MM.1S (cell line): Measurements from ENCODE around the gene UXS1.

ENCODE experiments used
- DNase-seq: peaks from one replicate; pipeline ENCODE4 v3.0.0-alpha.2; 2015
- H2AFZ ChIP-seq: fragments of 300-600 bp; sonication (generic); 2 replicates; pipeline ENCODE4 v1.6.0; 2016; ENCODE audit warnings: antibody characterized with exemption, low read length
- H3F3A ChIP-seq: fragments of 300-600 bp; sonication (generic); 2 replicates; pipeline ENCODE4 v1.6.1; 2016; ENCODE audit warnings: mild to moderate bottlenecking, antibody characterized with exemption, low read length, moderate library complexity, mixed read lengths; ENCODE audit not compliant: insufficient read depth
- H3K27ac ChIP-seq: fragments of 300-600 bp; sonication (generic); 2 replicates; pipeline ENCODE4 v1.5.1; 2016; ENCODE audit warnings: mild to moderate bottlenecking, low read length
- H3K27me3 ChIP-seq: fragments of 300-600 bp; sonication (generic); replicated peaks from 2 replicates; pipeline ENCODE4 v1.6.0; 2016; ENCODE audit warnings: low read length; ENCODE audit not compliant: insufficient read depth
- H3K36me3 ChIP-seq: fragments of 300-600 bp; sonication (generic); replicated peaks from 2 replicates; pipeline ENCODE4 v1.6.1; 2016; ENCODE audit warnings: mild to moderate bottlenecking, low read length, mixed read lengths; ENCODE audit not compliant: insufficient read depth
- H3K4me1 ChIP-seq: fragments of 300-600 bp; sonication (generic); 2 replicates; pipeline ENCODE4 v1.6.1; 2016; ENCODE audit warnings: low read length, mixed read lengths
- H3K4me2 ChIP-seq: fragments of 300-600 bp; sonication (generic); 2 replicates; pipeline ENCODE4 v1.6.0; 2016; ENCODE audit warnings: low read depth, low read length
- H3K4me3 ChIP-seq: fragments of 300-600 bp; sonication (generic); 2 replicates; pipeline ENCODE4 v1.5.1; 2016; ENCODE audit warnings: low read length, mixed read lengths
- H3K79me2 ChIP-seq: fragments of 300-600 bp; sonication (generic); 2 replicates; pipeline ENCODE4 v1.6.1; 2016; ENCODE audit warnings: mixed run types, low read length, mixed read lengths
- H3K9ac ChIP-seq: fragments of 300-600 bp; sonication (generic); 2 replicates; pipeline ENCODE4 v1.6.1; 2016; ENCODE audit warnings: low read length, mixed read lengths
- H3K9me2 ChIP-seq: fragments of 300-600 bp; sonication (generic); replicated peaks from 2 replicates; pipeline ENCODE4 v1.6.1; 2016; ENCODE audit warnings: mild to moderate bottlenecking, low read length, mixed read lengths; ENCODE audit not compliant: insufficient read depth
- H3K9me3 ChIP-seq: fragments of 300-600 bp; sonication (generic); replicated peaks from 2 replicates; pipeline ENCODE4 v1.6.1; 2016; ENCODE audit warnings: mild to moderate bottlenecking, low read length, mixed read lengths; ENCODE audit not compliant: insufficient read depth
- H4K20me1 ChIP-seq: fragments of 300-600 bp; sonication (generic); 2 replicates; pipeline ENCODE4 v1.6.1; 2016; ENCODE audit warnings: mild to moderate bottlenecking, low read length, moderate library complexity, mixed read lengths; ENCODE audit not compliant: insufficient read depth
- EZH2 ChIP-seq: fragments of 300-600 bp; sonication (generic); optimal IDR thresholded peaks from 2 replicates; pipeline ENCODE3; 2017; ENCODE audit warnings: low read depth, mild to moderate bottlenecking, antibody characterized with exemption, low read length, mixed read lengths
- EZH2phosphoT487 ChIP-seq: fragments of 300-600 bp; sonication (generic); IDR thresholded peaks from 2 replicates; pipeline ENCODE4 v1.6.1; 2018; ENCODE audit warnings: antibody characterized with exemption, low read length
- TF ChIP-seq, protein P1 (sequence below): fragments of 300-600 bp; sonication (generic); IDR thresholded peaks from 2 replicates; pipeline ENCODE4 v1.5.1; 2016; ENCODE audit warnings: antibody characterized with exemption, low read length, mixed read lengths

The UXS1 gene

DNA sequence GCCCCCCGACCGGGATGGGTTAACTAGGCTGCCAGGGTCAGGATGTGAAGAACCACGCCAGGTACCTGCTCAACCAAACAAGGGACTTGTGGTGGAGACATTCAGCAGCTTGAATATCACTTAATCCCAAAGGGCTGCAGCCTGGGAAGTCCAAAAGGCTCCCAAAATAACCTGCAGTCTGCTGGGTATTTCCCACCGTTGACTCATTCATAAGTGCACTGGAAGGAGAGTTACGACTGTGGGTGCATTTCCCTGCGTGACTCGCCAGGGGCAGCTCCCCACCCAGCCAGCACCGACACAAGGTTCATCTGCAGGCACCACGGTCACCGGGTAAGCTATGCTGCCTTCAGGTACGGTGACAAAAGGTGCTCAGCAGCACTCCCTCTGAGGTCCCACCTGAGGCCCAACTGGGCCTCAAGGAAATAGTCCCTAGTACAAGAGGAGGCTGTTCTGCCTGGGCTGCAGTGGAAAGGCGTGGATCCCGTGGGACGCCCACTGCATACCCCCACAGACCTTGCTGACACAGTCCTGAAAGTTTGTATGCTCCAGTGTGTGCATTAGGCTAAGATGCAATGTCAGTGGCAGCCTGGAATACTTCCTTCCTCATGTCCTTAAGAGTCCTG, 86.5 kb downstream of the UXS1 start:
- Histone ChIP-seq H3K9me3 (no peaks in the 10 kb centered on the region), H4K20me1 (no peaks in the 10 kb centered on the region), H3K4me3 (no peak overlapping the region), H3F3A (no peaks in the 10 kb centered on the region), H2AFZ (no peak overlapping the region), H3K79me2 (no peaks in the 10 kb centered on the region), H3K9me2 (no peaks in the 10 kb centered on the region), H3K4me2 (no peak overlapping the region), H3K9ac (no peak overlapping the region), H3K4me1 (no peaks in the 10 kb centered on the region), H3K36me3 (no peaks in the 10 kb centered on the region), H3K27ac (no peak overlapping the region), H3K27me3 (no peaks in the 10 kb centered on the region)
- no peak for DNase-seq
- TF ChIP-seq EZH2 (no peak), EZH2phosphoT487 (no peak)
- TF ChIP-seq, protein P1, sequence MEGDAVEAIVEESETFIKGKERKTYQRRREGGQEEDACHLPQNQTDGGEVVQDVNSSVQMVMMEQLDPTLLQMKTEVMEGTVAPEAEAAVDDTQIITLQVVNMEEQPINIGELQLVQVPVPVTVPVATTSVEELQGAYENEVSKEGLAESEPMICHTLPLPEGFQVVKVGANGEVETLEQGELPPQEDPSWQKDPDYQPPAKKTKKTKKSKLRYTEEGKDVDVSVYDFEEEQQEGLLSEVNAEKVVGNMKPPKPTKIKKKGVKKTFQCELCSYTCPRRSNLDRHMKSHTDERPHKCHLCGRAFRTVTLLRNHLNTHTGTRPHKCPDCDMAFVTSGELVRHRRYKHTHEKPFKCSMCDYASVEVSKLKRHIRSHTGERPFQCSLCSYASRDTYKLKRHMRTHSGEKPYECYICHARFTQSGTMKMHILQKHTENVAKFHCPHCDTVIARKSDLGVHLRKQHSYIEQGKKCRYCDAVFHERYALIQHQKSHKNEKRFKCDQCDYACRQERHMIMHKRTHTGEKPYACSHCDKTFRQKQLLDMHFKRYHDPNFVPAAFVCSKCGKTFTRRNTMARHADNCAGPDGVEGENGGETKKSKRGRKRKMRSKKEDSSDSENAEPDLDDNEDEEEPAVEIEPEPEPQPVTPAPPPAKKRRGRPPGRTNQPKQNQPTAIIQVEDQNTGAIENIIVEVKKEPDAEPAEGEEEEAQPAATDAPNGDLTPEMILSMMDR, result no peak

DNA sequence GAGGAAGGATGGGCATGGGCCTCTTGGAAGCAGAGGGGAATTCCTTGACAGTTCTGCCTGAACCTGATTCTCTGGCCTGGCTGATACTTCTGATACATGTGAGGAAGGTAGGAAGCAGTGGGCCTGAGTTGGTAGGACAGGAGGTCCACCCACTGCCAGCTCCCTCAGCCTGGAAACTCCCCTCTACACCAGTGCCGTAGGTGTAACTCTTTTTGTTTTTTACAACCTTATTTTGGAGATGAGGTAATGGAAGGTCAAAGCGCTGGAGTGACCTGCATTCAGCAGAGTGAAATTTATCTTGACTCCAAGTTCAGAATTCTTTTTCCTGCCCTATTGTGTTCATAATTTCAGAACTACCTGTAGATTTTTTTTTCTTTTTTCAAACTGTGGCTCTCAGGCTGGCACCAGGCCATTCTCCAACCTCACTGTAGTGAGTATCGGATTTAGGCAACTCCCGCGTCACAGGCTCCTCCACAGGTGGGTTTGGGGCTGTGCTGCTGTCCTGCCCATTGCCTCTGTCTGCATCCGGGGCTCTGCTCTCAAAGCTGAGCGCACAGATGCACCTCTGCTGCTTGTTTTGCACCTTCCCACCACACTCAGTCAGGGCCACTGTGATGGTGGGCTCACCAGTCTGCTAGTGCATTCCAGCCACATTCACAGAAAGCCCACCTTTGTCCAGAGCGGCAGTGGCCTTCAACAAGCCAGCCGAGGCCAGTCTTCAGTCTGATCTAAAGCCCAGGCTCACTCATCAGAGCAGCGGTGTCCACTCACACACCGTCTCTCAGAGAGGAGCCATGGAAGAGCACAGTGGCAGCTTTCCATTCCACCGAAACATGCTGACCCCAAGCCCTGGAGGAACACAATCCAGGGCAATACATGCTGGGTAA, 87.2 kb downstream of the UXS1 start:
- H3K4me1 ChIP-seq, result no peaks in the 10 kb centered on the region
- no peak for TF ChIP-seq EZH2phosphoT487
- TF ChIP-seq, protein P1, result no peak
- no peak for TF ChIP-seq EZH2
- no peaks in the 10 kb centered on the region for H3K27me3 ChIP-seq
- H3K36me3 ChIP-seq, result no peaks in the 10 kb centered on the region
- no peaks in the 10 kb centered on the region for H3F3A ChIP-seq
- no peak overlapping the region for H3K9ac ChIP-seq
- no peak overlapping the region for H2AFZ ChIP-seq
- H3K79me2 ChIP-seq, result no peaks in the 10 kb centered on the region
- no peak overlapping the region for H3K27ac ChIP-seq
- no peak for DNase-seq
- no peaks in the 10 kb centered on the region for H3K9me2 ChIP-seq
- H3K4me2 ChIP-seq, result no peak overlapping the region
- no peaks in the 10 kb centered on the region for H3K9me3 ChIP-seq
- H4K20me1 ChIP-seq, result no peaks in the 10 kb centered on the region
- H3K4me3 ChIP-seq, result no peak overlapping the region

DNA sequence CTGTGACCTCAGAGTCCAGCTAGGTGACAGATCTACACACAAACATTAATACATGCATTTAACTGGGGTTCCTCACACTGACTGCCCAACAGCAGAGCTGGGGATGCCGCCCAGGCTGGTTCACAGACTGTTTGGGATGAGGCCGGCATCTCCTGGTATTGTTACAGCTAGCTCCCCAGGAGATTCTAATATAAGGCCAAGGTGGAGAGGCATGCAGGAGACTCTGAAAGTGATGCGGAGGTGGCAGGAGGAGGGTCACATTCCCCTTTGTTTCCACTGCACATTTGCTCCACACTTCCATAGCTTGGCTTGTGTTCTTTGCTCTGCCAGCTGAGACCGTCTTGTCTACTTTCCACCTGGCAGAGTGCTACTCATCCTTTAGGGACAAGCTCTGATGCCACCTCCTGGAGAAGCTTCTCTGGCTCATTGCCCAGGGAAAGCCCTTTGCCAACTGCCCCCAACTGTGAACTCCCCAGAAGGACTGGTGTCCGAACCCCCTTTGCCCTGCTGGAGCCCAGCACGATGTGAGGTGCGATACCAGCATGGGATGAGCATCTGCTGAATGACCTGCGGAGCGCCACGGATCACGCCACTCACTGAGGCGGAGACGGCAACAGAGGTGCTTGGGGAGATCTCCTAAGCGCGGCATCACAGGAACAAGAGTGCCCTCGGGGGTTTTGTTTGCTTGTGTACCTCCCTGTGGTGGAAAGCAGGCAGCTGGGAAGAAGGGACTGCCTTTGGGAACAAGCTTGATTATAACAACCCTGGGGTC, 88.8 kb downstream of the UXS1 start:
- Histone ChIP-seq H3K9me3 (no peaks in the 10 kb centered on the region), H3F3A (no peaks in the 10 kb centered on the region), H3K9ac (no peak overlapping the region), H3K4me3 (no peak overlapping the region), H3K36me3 (no peaks in the 10 kb centered on the region), H3K27ac (no peak overlapping the region), H4K20me1 (no peaks in the 10 kb centered on the region), H3K4me1 (no peaks in the 10 kb centered on the region), H2AFZ (no peak overlapping the region), H3K27me3 (no peaks in the 10 kb centered on the region), H3K9me2 (no peaks in the 10 kb centered on the region), H3K79me2 (no peaks in the 10 kb centered on the region), H3K4me2 (no peak overlapping the region)
- TF ChIP-seq EZH2phosphoT487 (no peak), EZH2 (no peak)
- TF ChIP-seq, protein P1, result no peak
- DNase-seq, result no peak
